Activated naive CD4-positive, alpha-beta T cell treated with anti-CD3 and anti-CD28 coated beads for 36 hours (primary cell): ENCODE results near the gene PHF2. TPM values are rescaled to one million over a fixed set of nuclear protein-coding genes. Genes with fewer than 3 reads are reported as not detected.
"Not testable (repeated sequence)": the region's sequence is repeated elsewhere in the genome, so short reads cannot be mapped to it uniquely, and the experiment has no call there.

ENCODE experiments used
- CTCF ChIA-PET: fragments of 350-600 bp; sonication (Branson Sonifier 250); formaldehyde crosslinking; loops from one replicate; lab custom pipeline; 2021; ENCODE audit warnings: antibody characterized with exemption; lab: Charles Lee
- DNase-seq: peaks from one replicate; pipeline ENCODE4 v3.0.0-alpha.2; 2020
- H3K27ac Mint-ChIP-seq: one replicate; pipeline ENCODE4 v1.8.0; 2021; ENCODE audit warnings: mild to moderate bottlenecking, mixed read lengths
- H3K27me3 Mint-ChIP-seq: one replicate; pipeline ENCODE4 v1.8.0; 2021; ENCODE audit warnings: low read depth, mixed read lengths
- H3K36me3 Mint-ChIP-seq: one replicate; pipeline ENCODE4 v1.8.0; 2021; ENCODE audit warnings: low read depth, mixed read lengths
- H3K4me1 Mint-ChIP-seq: one replicate; pipeline ENCODE4 v1.8.0; 2021; ENCODE audit warnings: low read depth, mixed read lengths
- H3K4me3 Mint-ChIP-seq: one replicate; pipeline ENCODE4 v1.8.0; 2021; ENCODE audit warnings: mild to moderate bottlenecking, moderate library complexity, mixed read lengths
- H3K9me3 Mint-ChIP-seq: one replicate; pipeline ENCODE4 v1.8.0; 2021; ENCODE audit warnings: mixed read lengths
- intact Hi-C: fragments of 100-400 bp; cut with micrococcal nuclease; formaldehyde crosslinking; loops from one replicate; pipeline ENCODE4 v1.15.1; 2023
- total RNA-seq, 2 experiments: library from RNA; stranded (reverse); gene quantifications; one replicate each; pipeline ENCODE4 v1.2.3, GENCODE V29; 2021

PHF2 gene
- total RNA-seq, 2 experiments from 2014 or later = 14.4 to 16.6 TPM

GRCh38 chr9:93672330-93673020 is 96.1 kb downstream of the PHF2 start:
- H3K27me3 Mint-ChIP-seq, DNase-seq, intact Hi-C loops, H3K4me1 Mint-ChIP-seq, H3K4me3 Mint-ChIP-seq, H3K27ac Mint-ChIP-seq, H3K9me3 Mint-ChIP-seq, CTCF ChIA-PET: not testable (repeated sequence)
- peaks cover 10% of the 10 kb centered on the region for H3K36me3 Mint-ChIP-seq

DNA sequence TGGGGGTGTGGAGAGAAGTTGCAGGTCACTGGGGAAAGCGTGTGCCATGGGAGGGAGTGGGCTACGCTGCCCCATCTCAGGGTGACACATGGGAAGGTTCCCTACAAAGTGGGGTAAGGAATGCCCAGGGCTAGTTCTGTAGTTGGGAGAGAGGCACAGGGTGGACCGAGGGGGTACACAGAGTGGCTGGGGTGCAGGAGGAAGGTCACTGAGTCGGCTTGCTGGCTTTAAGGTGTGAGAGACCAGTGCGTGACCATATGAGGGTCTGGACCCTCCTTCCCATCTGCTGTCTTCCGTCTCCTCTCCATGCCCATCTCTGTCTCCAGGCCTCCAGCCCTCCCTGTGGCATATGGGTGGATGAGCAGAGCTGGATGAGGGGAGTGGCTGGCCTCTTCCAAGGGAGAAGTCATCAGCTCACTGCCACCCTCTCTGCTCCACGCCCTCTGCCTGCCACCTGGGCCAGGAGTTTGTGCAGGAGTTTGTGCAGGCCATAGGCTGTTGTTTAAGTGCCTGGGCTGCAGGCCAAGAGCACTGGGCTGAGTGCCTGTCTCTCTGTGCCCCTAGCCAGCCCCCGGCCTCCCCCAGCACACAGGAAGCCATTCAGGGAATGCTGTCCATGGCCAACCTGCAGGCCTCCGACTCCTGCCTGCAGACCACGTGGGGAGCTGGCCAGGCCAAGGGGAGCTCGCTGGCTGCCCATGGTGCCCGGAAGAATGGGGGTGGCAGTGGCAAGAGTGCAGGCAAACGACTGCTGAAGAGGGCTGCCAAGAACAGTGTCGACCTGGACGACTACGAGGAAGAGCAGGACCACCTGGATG is 96.8 kb downstream of the PHF2 start:
- Mint-ChIP-seq H3K27ac (no peak overlapping the region), H3K27me3 (no peaks in the 10 kb centered on the region), H3K4me3 (no peak overlapping the region), H3K9me3 (no peaks in the 10 kb centered on the region), H3K36me3 (peaks cover 12% of the 10 kb centered on the region), H3K4me1 (no peaks in the 10 kb centered on the region)
- no peak for DNase-seq
- CTCF ChIA-PET = no interaction called here
- intact Hi-C loops = no loop called here

GRCh38 chr9:93673839-93674334 is 97.5 kb downstream of the PHF2 start:
- no peak for DNase-seq
- Mint-ChIP-seq H3K27ac (no peak overlapping the region), H3K4me3 (no peak overlapping the region), H3K9me3 (no peaks in the 10 kb centered on the region), H3K27me3 (no peaks in the 10 kb centered on the region), H3K4me1 (no peaks in the 10 kb centered on the region), H3K36me3 (peaks cover 12% of the 10 kb centered on the region)
- intact Hi-C loops = no loop called here
- CTCF ChIA-PET = no interaction called here

- Mint-ChIP-seq H3K36me3 (peaks cover 12% of the 10 kb centered on the region), H3K4me1 (no peaks in the 10 kb centered on the region), H3K4me3 (no peak overlapping the region), H3K27me3 (no peaks in the 10 kb centered on the region), H3K9me3 (no peaks in the 10 kb centered on the region), H3K27ac (no peak overlapping the region)
- DNase-seq = no peak
- CTCF ChIA-PET = no interaction called here
- intact Hi-C loops = no loop called here
Measured at GRCh38 chr9:93674580-93675335, 98.4 kb downstream of the PHF2 start.

DNA sequence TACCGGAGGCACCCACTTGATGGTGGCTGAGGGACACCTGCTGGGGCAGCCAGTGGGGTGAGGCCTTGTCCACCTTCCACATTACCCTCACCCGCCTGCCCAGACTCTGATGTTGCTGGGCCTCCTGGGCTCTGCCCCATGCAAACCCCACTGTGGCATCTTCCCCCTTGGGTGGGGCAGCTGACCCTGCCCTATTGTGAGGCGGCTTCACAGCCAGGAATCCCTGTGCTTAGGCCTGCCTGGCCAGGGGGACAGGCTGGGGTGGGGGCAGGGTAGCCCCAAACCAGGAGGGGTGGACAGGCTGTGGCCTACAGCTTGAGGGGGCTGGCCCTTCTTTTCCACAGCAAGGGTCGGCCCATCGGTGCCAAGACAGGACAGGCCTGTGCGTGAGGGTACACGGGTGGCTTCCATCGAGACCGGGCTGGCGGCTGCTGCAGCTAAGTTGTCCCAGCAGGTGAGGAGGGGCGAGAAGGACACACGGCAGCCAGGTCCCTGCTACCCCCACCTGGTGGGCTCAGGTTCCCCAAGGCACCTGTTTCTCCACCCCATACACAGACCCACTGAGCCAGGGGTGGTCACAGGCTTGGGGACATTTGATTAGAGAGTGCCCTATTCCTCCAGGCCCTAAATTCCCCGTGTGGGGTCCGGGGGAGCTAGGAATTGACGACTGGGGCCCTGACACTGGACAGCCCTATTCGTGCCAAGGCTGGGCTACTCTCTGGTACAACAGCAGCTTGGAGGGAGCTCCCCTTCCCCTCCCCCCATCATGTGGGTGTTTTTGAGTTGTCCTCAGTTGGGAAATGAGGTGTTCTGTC is 99.2 kb downstream of the PHF2 start:
- CTCF ChIA-PET = no interaction called here
- intact Hi-C loops = no loop called here
- Mint-ChIP-seq H3K27me3 (no peaks in the 10 kb centered on the region), H3K27ac (peak overlapping the region; percentile 30), H3K36me3 (peaks cover 12% of the 10 kb centered on the region), H3K4me3 (no peak overlapping the region), H3K4me1 (no peaks in the 10 kb centered on the region), H3K9me3 (no peaks in the 10 kb centered on the region)
- no peak for DNase-seq

GRCh38 chr9:93676310-93677047 is 100.1 kb downstream of the PHF2 start:
- Mint-ChIP-seq H3K4me3 (no peak overlapping the region), H3K9me3 (no peaks in the 10 kb centered on the region), H3K27me3 (no peaks in the 10 kb centered on the region), H3K4me1 (no peaks in the 10 kb centered on the region), H3K27ac (no peak overlapping the region), H3K36me3 (peaks cover 12% of the 10 kb centered on the region)
- intact Hi-C loops = no loop called here
- DNase-seq = no peak
- CTCF ChIA-PET = no interaction called here

GRCh38 chr9:93677048-93677571 is 100.7 kb downstream of the PHF2 start:
- Mint-ChIP-seq H3K9me3 (no peaks in the 10 kb centered on the region), H3K27me3 (no peaks in the 10 kb centered on the region), H3K36me3 (peaks cover 12% of the 10 kb centered on the region), H3K4me3 (no peak overlapping the region), H3K27ac (no peak overlapping the region), H3K4me1 (no peaks in the 10 kb centered on the region)
- intact Hi-C loops = no loop called here
- no peak for DNase-seq
- CTCF ChIA-PET = no interaction called here

- Mint-ChIP-seq H3K27me3 (no peaks in the 10 kb centered on the region), H3K4me3 (no peak overlapping the region), H3K4me1 (no peaks in the 10 kb centered on the region), H3K27ac (no peak overlapping the region), H3K36me3 (peaks cover 11% of the 10 kb centered on the region), H3K9me3 (no peaks in the 10 kb centered on the region)
- DNase-seq = no peak
- CTCF ChIA-PET = no interaction called here
- intact Hi-C loops = no loop called here
Measured at GRCh38 chr9:93677641-93678136, 101.3 kb downstream of the PHF2 start.

DNA sequence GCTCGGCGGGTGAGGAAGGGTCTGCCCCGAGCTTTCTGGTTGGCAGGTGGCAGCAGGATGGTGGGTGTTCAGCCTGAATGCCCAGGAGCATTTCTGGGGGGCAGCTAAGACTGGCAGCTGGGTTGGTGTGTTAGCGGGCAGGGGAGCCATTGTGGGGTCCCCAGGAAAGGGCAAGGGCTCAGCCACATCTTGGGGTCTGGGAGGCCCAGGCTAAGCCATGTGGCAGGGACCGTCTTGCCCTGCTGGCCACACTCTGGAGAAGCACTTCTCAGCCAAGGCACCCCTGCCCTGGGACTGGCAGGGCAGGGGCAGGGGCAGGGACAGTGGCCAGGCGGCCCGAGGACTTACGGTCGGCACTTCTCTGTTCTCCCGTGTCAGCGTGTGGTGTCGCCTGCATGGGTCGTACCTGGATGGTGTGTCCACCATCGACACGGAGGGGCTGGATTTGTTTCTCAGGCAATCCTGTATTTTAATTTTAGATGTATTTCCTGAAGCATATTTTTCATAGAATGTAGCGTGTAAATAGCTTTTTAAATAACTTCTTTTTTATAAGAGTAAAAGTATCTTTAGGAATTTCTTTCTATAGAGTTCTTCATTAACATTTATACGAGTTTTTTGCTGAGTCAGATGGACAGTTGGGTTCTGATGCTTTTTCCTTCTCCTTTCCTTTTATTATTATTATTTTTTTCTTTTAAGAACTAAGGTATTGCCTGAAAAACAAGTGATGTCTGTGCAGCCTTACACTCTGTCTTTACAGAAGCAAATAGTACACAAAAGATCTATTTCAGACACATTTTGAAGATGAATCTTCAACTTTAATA is 102.0 kb downstream of the PHF2 start:
- Mint-ChIP-seq H3K4me3 (no peak overlapping the region), H3K9me3 (no peaks in the 10 kb centered on the region), H3K27ac (no peak overlapping the region), H3K36me3 (peaks cover 9% of the 10 kb centered on the region), H3K27me3 (no peaks in the 10 kb centered on the region), H3K4me1 (no peaks in the 10 kb centered on the region)
- CTCF ChIA-PET = no interaction called here
- DNase-seq = no peak
- intact Hi-C loops = no loop called here

DNA sequence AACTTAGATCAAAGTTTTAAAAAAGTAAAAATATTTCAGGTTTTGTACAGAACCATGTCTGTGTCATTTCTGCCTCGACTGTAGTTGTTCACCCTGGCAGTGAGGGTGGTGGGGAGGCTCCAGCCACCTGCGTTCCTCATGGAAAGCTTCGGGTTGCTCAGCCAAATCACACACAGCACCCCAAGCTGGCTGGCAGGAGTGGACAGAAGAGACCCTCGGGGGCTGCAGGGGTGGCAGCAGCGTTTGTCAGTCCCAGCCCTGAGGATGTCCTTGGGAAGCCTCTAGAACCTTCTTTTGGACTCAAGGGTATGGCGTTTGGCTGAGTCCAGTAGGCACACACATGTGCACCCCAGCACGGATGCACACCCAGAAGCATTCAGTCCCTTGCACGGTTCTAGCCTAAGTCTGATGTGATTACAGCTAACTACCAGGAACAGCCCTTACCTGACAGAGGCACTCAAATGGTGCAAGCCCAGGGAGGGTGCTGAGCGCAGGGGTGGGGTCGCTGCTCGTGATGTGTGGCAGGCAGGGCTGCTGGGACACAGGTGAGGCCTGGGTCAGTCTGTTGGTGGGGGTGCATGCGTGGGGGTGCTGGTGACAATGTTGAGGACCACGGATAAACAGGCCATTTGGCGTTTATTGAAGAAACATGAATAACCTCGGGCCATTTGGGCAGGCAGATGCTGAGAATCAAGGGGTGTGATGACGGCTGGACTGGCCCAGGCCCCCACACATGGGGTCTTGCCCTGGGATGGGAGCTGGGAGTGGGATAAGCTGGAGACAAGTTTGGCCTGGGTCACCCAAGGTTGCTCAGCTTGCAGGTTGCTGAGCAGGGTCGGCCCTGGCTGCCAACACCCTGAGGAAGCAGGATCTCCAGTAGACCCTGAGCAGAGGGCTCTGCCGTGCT is 103.4 kb downstream of the PHF2 start:
- CTCF ChIA-PET = no interaction called here
- Mint-ChIP-seq H3K4me3 (no peak overlapping the region), H3K9me3 (no peaks in the 10 kb centered on the region), H3K27me3 (no peaks in the 10 kb centered on the region), H3K27ac (no peak overlapping the region), H3K4me1 (no peaks in the 10 kb centered on the region), H3K36me3 (peaks cover 7% of the 10 kb centered on the region)
- intact Hi-C loops = loop anchor here (5.0 kb wide), 1 partner anchor 148 kb away; no protein-coding TSS in a partner anchor
- no peak for DNase-seq
